ENCODE measurements around the gene PIP5K1B.

Gene PIP5K1B

DNA sequence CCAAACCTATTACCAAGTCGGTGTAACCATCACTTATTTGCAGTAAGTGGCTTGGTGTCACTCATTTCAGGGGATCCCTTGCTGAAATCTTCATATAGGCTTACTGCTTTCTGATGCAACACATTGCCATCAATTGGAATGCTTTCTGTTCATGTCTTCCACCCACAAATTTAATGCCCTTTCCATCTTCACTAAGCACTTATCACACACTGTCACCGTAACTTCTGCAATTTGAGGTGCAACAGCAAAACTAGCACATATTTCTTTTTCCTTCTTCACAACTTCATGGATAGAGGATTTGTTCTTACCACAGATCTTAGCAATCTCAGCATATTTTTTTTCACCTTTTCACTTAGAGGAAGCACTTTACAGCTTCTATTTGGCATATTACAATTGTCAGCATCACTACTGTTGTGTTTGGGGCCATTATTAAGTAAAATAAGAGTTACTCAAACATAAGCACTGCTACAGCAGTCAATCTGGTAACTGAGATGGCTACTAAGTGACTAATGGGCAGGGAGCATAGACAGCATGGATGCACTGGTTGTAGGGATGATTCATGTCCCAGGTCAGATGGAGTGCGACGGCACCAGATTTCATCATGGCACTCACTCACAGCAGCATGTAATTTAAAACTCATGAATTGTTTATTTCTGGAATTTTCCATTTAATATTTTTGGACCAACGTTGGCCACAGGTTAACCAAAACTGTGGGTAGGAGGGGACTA is 70.1 kb downstream of the PIP5K1B start:
- TF ChIP-seq, protein P1, sequence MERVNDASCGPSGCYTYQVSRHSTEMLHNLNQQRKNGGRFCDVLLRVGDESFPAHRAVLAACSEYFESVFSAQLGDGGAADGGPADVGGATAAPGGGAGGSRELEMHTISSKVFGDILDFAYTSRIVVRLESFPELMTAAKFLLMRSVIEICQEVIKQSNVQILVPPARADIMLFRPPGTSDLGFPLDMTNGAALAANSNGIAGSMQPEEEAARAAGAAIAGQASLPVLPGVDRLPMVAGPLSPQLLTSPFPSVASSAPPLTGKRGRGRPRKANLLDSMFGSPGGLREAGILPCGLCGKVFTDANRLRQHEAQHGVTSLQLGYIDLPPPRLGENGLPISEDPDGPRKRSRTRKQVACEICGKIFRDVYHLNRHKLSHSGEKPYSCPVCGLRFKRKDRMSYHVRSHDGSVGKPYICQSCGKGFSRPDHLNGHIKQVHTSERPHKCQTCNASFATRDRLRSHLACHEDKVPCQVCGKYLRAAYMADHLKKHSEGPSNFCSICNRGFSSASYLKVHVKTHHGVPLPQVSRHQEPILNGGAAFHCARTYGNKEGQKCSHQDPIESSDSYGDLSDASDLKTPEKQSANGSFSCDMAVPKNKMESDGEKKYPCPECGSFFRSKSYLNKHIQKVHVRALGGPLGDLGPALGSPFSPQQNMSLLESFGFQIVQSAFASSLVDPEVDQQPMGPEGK (CRISPR knock-in tag; IDR thresholded peaks at IDR 0.05; ENCODE audit: borderline replicate concordance), result no peak
- TF ChIP-seq ESRRG (CRISPR knock-in tag; IDR thresholded peaks at IDR 0.05) (no peak), GLIS3 (CRISPR knock-in tag; IDR thresholded peaks at IDR 0.05) (no peak), ZC3H10 (CRISPR knock-in tag; IDR thresholded peaks at IDR 0.05) (no peak), POU6F1 (CRISPR knock-in tag; IDR thresholded peaks at IDR 0.05; ENCODE audit: borderline replicate concordance, low read depth) (no peak), CREB5 (CRISPR knock-in tag; IDR thresholded peaks at IDR 0.05; ENCODE audit: low read depth) (no peak), BACH2 (CRISPR knock-in tag; IDR thresholded peaks at IDR 0.05; ENCODE audit: borderline replicate concordance) (no peak), ZNF565 (CRISPR knock-in tag; conservative IDR thresholded peaks at IDR 0.05; ENCODE audit: low read depth) (no peak), TCF4 (CRISPR knock-in tag; IDR thresholded peaks at IDR 0.05; ENCODE audit: borderline replicate concordance) (no peak), OSR1 (CRISPR knock-in tag; IDR thresholded peaks at IDR 0.05) (no peak), TOX (CRISPR knock-in tag; IDR thresholded peaks at IDR 0.05; ENCODE audit: borderline replicate concordance) (no peak), ARNTL (CRISPR knock-in tag; IDR thresholded peaks at IDR 0.05; ENCODE audit: borderline replicate concordance, low read depth) (no peak), ZNF70 (CRISPR knock-in tag; IDR thresholded peaks at IDR 0.05) (no peak), RARB (CRISPR knock-in tag; IDR thresholded peaks at IDR 0.05) (no peak), ISL1 (CRISPR knock-in tag; IDR thresholded peaks at IDR 0.05) (no peak), ZFP30 (CRISPR knock-in tag; IDR thresholded peaks at IDR 0.05) (no peak)
- TF ChIP-seq, protein P2, sequence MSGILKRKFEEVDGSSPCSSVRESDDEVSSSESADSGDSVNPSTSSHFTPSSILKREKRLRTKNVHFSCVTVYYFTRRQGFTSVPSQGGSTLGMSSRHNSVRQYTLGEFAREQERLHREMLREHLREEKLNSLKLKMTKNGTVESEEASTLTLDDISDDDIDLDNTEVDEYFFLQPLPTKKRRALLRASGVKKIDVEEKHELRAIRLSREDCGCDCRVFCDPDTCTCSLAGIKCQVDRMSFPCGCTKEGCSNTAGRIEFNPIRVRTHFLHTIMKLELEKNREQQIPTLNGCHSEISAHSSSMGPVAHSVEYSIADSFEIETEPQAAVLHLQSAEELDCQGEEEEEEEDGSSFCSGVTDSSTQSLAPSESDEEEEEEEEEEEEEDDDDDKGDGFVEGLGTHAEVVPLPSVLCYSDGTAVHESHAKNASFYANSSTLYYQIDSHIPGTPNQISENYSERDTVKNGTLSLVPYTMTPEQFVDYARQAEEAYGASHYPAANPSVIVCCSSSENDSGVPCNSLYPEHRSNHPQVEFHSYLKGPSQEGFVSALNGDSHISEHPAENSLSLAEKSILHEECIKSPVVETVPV (CRISPR knock-in tag; IDR thresholded peaks at IDR 0.05), result no peak
- ATAC-seq, result no peak

DNA sequence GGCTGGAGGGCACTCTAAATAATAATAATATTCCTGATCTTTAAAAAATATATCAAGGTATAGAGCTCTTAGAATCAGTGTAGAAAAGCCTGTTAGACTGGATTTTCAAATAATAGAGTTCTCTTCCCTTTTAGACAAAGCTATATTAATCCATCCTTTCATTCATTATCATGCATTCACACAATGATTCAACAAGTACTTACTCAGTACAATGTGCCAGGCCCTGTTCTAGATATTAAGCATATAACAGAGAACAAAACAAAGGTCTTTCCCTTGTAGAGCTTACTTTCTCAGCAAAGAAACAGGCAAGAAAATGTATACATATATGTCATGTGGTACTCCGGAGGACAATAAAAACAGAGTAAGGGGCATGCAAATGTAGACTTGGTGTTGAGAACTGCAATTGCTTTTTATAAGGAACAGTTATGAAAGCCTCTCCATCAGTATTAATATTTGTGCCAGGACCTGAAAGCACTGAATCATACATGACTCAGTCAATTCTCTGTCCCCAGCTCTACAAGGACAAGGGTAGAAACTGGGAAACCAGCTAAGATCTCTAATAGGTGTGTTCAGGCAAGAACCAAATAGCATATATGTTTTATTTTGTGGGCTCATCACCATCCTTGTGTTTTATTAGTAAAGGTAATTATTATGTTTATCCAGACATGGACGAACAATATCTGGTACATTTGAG is 72.2 kb downstream of the PIP5K1B start:
- no peak for ATAC-seq
- TF ChIP-seq SNAI2 (CRISPR knock-in tag; IDR thresholded peaks at IDR 0.05) (no peak), ZNF565 (CRISPR knock-in tag; conservative IDR thresholded peaks at IDR 0.05; ENCODE audit: low read depth) (no peak), TSHZ2 (CRISPR knock-in tag; IDR thresholded peaks at IDR 0.05) (no peak), ZC3H10 (CRISPR knock-in tag; IDR thresholded peaks at IDR 0.05) (no peak), CSDC2 (CRISPR knock-in tag; IDR thresholded peaks at IDR 0.05) (no peak), GLIS3 (CRISPR knock-in tag; IDR thresholded peaks at IDR 0.05) (no peak), ESRRG (CRISPR knock-in tag; IDR thresholded peaks at IDR 0.05) (no peak)
- TF ChIP-seq, protein P2 (CRISPR knock-in tag; IDR thresholded peaks at IDR 0.05), result no peak

Data from SK-N-SH treated with all-trans-retinoic acid at 6 μM for 48 hours (cell line).